ENCODE results near the gene VPS8. TPM values are rescaled to one million over a fixed set of nuclear protein-coding genes. Genes with fewer than 3 reads are reported as not detected.
"Not testable (repeated sequence)": the region's sequence is repeated elsewhere in the genome, so short reads cannot be mapped to it uniquely, and the experiment has no call there.

Gene VPS8
- total RNA-seq, 1 donor from 2014 or later: 30.4 TPM

GRCh38 chr3:184873141-184873540 is 61.2 kb downstream of the VPS8 start:
- no peak for ATAC-seq

DNA sequence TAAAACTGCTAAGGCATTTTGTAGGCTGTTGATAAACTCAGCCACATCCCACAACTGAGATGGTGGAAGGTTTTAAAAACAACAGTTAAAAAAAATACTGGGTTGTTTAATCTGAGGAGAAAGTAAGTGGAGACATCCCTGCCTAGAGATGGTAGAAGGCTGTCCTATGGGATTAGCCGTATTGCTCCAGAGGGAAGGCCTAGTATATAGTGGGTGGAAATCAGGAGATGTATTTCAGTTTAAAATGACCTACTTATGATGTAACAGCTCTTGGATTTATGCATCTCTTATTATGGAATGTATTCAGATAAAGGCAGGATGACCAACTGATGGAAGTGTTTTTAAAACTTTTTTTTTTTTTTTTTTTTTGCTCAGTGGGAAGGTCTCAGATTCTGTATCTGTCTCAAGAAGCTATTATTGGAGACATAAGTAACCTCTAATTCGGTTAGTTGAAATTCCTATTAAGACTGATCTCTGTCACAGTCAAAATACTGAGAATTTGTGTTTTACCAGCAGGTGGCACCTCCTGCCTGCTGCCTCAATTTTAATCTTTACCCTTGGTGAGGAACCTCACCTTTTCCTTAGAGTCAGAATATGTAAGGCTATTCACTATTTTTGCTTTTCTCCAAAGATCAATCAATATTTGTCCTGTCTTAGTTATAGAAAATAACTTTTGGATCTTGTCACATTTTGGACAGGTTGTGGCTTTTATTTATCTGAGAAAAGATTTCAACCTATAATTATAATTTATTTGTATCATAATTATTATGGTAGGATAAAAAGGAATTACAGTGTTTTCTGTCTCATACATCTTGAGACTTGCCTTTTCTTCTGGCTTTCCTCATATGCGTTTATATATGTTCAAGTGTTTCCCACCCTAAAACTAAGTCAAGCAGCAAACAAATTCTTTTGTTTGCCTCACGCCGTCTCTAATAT is 63.0 kb downstream of the VPS8 start:
- ATAC-seq: peak; percentile 59

GRCh38 chr3:184880276-184881019 is 68.5 kb downstream of the VPS8 start:
- ATAC-seq: no peak

DNA sequence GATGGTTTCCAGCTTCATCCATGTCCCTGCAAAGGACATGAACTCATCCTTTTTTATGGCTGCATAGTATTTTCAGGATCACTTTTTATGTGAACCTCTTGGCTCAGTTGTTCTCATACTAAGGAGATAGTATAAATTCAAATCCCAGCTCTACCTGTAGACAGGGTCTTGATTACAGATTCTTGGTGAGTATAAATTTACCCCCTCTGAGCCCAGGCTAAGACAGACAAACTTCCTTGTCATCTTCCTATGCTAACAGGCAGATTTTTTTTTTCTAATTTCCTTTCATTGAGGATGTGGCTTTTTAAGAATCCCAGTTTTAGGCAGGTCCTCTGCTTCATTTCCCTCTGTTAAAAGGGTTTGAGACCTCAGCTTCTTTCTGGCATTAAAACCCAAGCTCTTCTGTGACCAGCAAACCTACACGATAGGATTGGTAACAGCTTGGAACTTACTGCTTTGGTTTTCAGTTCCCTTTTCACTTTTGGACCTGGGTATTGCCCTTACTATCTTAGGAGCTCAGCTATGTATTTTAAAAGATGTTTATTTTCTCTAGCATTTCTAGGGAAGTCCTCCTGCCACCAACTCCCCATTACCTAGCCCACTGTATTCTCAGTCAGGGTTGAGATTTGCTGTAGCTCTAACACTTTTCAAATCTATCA is 72.5 kb downstream of the VPS8 start:
- ATAC-seq: no peak

GRCh38 chr3:184885112-184885511 is 73.1 kb downstream of the VPS8 start:
- no peak for ATAC-seq

DNA sequence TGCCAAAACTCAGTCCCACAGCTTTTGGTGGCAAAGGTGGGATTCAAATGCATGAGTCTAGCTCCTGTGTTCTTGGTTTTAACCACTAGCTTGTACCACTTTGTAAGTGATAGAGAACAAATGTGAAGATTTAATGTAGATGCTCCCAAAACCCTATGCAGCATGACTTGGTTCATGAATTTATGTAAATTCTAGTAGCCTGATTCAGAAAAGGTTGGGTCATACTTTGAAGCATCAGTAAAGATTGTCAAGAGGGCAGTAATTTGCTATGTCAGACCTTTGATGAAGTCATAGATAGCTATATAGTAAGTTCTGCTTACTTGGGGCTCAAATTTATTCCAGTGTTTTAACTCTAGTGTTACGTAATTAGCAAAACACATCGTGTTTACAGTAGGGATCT is 75.6 kb downstream of the VPS8 start:
- ATAC-seq: no peak

DNA sequence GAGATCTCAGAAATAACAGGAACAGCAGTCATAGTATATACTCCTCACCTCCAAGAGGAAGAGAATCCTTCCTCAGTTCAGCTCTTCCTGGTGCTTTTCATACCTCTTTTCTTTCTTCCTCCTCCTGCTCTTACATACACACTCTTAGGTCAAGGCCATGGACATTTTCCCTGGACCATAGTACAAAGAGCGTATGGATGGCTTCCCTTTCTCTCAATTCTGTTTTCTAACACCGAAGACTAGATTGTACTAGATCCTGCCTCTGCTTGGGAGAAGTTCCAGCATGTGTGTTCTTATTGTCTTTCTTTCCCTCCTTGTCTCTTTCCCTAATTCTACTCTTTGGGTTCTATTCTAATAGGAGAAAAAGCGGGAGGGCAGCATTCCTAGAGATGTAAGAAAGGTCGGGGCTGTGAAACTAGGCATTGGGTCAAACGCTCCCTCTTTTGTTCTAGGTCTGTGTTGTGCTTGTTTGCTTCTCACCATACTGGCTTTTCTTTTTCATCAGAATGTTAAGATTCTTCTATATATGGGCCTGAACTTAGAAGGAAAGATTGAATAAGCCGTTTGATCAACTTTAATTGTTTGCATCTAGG is 77.4 kb downstream of the VPS8 start:
- no peak for ATAC-seq

- no peak for ATAC-seq
Measured at GRCh38 chr3:184894051-184894450, 82.1 kb downstream of the VPS8 start.

DNA sequence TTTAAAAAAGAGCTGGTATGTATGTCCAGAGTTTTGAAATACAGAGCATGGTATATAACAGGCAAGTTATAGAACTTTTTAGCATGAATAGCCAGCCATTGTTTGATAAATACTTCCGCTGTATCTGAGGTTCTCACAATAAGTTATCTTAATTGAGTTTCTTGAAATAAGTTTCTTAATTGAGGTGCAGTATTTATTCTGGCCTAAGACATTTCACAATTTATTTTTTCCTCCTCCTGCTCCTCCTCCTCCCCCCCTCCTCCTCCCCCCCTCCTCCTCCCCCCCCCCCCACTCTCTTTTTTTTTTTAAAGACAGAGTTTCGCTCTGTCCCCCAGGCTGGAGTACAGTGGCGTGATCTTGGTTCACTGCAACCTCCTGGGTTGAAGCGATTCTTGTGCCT is 83.4 kb downstream of the VPS8 start:
- ATAC-seq: no peak

GRCh38 chr3:184896336-184896735 is 84.4 kb downstream of the VPS8 start:
- no peak for ATAC-seq

DNA sequence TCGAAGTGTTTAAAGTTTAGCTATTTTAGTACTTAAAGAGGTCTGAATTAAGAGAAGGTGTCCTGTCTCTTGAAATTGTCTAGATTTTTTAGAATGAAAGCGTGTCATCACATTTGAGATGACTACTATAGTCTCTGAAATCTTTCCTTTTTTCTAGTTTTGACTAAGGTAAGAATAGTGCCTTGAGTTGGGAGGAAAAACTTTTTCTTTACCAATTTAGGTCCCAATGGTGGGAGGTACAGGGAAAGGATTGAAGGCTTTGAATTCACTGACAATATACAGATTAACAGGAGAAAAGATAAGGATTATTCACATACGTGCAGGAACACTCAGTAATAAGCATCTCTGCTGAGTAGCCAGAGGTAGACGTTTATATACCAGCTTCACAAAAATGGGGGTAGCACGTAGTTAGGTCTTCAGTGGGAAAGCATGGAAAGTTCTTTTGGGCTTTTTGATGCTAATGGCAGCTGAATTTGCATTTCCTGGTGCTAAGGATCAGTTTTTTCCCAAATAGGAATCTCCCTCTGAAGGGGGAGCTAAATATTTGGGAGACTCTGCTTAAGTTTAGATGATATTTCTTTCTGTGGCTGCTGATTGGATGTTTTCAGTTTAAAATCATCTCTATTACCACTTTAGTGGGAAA is 88.1 kb downstream of the VPS8 start:
- ATAC-seq: no peak

DNA sequence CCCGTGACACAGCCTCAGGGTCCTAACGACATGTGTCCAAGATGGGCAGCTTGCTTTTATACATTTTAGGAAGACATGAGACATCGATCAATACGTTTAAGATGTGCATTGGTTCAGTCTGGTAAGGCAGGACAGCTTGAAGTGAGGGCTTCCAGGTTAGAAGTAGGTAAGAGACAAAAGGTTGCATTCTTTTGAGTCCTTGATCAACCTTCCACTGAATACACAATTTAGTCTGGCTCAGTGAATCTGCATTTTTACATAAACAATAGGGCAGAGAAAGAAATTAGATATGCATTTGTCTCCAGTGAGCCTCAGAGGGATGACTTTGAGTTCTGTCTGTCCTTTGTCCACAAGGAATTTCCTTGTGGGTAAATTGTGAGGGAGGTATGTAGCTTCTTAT is 95.1 kb downstream of the VPS8 start:
- not testable (repeated sequence) for ATAC-seq

DNA sequence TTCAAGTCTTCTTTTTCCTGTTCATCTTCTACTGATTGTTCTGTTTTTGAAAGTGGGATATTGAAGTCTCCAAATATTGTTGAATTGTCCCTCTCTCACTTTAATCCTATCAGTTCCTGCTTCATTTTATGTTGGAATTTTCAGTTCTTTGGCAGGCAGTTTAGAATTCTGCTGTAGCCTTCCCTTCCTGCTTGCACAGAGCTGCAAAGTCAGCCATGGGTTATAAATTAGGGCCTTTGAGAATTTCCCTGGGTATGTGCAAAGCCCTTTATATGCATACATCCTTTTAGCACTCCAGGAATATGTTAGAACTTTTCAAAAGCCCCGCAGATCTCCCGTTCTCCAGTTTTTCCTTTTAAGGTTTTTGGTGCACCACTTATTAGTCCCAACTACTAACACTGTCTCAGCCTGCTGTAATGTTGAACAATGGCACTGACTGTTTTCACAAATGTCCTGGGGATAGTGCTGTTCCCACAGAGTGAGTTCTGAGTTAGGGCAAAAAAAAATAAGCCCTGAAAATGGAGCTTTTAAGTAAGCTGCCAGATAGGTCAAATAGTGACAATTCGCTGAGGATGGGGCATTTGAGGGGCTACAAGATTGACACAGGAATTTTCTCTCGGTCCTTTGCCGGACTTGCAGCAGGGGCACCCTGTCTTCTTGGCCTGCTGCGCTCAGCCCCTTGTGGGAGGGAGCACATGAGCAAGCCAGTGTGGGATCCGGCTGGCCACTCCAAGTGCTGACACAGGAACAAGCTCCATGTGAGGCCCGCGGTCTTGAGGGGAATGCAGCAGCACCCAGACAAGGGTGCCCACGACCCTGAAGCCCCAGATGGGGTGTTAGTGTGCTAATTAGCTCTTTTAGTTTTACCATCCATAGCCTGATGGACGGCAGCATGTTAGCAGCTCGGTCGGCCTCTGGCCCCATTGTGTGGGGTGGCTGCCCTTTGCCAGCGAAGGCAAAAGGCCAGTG is 96.0 kb downstream of the VPS8 start:
- ATAC-seq: no peak

DNA sequence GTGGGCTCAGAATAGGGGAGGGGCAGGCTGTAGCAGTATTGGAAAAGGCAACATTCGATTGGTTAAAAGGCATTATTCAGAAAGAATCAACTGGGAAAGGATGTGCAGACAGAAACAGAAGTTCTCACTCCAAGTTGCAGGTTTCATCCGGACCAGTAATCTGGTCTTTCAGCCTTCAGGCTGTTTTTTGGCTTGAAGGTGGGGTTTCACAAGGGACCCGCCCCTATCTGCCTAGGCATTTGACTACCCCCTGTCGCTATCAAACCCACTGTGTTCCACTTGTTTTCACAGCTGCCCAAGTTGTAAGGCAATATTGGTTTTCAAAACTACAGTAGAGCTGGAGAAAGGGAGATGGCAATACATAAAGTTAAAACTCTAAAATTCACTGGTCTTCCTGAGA is 96.9 kb downstream of the VPS8 start:
- ATAC-seq: no peak

DNA sequence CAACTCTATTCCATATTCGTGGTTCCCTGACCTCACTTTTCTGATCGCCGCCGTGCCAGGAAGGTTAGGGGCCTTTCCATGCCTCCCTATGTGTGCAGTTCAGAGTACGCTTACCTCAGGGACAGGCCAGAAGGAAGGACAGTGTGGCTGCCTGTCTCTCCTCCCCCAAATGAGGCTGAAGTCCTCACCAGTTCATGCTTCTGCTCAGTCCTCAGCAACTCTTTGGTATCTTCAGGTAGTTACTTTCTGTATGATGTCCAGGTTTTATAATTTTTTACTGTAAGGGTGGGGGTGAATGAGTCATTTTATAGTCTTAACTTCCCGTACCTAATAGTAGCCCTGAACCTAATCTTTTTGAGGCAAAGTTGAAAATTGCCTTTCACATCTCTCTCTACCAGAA is 98.7 kb downstream of the VPS8 start:
- ATAC-seq: no peak

DNA sequence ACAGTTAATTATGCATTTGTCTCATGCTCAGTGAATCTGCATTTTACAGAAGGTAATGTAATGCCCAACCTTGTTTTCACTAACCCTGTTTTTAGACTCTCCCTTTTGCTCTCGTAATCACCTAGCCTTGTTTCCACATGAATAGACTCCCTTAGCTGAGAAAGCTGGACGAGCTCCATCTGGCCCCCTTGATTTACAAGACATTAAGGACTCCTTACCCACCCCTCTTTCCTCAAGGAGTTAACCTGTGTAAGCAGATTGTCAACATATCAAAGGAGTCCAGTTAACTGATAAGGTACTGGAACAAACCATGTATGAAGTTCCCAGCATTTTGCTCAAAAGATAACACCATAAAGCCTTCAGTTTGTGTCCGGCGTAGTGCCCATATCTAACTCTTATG is 99.6 kb downstream of the VPS8 start:
- ATAC-seq: no peak

DNA sequence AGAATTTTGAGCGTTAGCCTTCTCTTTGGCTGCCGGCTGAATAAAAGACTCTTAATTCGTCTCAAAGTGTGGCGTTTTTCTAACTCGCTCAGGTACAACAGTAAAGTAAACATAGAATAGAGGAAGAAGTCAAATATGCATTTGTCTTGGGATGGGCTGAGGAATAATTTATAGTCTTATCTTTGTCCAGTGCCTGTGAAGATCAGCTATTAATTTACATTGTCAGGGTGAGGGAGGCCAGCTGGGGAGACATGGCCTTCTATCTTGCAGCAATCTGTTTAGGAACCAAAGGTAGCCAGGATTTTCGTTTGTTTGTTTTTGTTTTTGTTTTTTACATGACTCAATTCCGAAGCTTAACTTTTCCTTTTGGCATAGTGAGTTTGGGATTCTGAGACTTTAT is 100.2 kb downstream of the VPS8 start:
- no peak for ATAC-seq

DNA sequence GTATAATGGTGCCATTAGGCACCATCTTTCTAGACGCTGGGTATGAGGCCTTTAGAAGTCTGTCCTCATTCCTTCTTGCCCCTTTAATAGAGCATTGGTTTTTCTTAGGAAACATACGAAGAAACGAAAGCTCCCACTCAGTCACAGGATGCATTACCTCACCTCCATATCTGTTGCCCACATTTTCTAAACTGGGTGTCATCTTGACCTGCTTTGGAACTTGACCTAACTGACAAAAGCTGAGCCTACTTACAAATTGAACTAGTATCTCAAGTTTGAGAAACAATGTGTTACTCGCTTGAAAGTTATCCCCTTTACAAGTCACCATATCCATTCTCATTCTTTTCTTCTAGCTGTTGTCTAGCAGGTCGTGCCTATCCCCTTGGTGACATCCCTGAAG is 102.7 kb downstream of the VPS8 start:
- no peak for ATAC-seq

DNA sequence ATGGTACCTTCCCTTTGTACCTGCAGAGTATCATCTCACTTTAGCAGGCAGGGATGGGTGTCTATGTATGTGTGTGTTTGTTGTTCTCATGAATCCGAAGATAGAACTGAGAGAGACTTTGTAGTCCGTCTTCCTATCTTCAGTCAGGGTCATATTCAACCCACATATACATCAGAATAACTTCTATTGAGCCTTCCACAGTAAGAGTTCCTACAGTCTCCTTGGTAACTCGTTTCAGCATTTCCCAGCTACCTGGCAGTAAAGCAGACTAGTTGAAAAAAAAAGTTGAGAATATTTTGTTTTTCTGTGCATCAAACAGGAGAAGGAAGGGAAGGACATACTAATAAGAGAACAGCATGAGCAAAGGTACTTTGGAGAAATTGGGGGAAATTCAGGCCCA is 106.8 kb downstream of the VPS8 start:
- no peak for ATAC-seq

- no peak for ATAC-seq
Measured at GRCh38 chr3:184919651-184920050, 107.7 kb downstream of the VPS8 start.

DNA sequence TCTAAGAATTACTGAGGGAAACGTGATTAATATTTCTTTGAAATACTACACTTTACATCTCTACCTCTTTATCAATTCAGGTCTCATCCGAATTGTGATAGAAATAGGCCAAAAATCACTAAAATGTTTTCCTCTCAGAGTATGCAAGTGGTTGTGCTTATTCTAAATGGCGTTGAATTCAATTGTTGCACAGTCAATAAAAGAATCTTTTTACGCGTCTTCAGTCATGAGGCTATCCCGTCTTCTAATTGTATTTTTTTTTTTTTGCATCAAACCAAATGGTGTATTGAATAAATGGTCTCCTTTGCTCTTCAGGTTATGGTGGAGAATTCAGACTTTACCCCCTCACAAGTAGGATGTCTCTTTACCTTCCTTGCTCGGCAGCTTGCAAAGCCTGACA is 112.6 kb downstream of the VPS8 start:
- ATAC-seq: no peak
